ENCODE measurements around the gene PDE6B. TPM values are rescaled to one million over a fixed set of nuclear protein-coding genes. Genes with fewer than 3 reads are reported as not detected.

Gene PDE6B
- total and polyA plus RNA-seq, 12 donors: 0.73 to 6.2 (median 3.6) TPM

- ATAC-seq (peak in 1 of 8 donors; percentile 5), DNase-seq (no peak)
- intact Hi-C loops (cut with DNase I): loop anchor here in 1 of 10 donors (10.0 kb wide), 1 partner anchor 253 kb away; the partner anchor contains the start of genes GAK and TMEM175
Measured at GRCh38 chr4:681736-682451, 56.5 kb downstream of the PDE6B start.

GRCh38 chr4:682490-683172, 57.3 kb downstream of the PDE6B start:
- H3K27me3 ChIP-seq: no peaks in the 10 kb centered on the region
- H3K27ac ChIP-seq: no peak overlapping the region
- TF ChIP-seq CTCF (IDR thresholded peaks at IDR 0.05): no peak
- H3K4me1 ChIP-seq: peaks cover 20 to 41% (median 35%) of the 10 kb centered on the region in 9 donors
- intact Hi-C loops (cut with DNase I): loop anchor here in 1 of 10 donors (10.0 kb wide), 1 partner anchor 252 kb away; the partner anchor contains the start of genes GAK and TMEM175
- 95% methylated on average over 23 of the region's 23 CpGs for WGBS, 2 donors
- DNase-seq (no peak), ATAC-seq (no peak)
- no peaks in the 10 kb centered on the region for H3K9me3 ChIP-seq
- H3K4me3 ChIP-seq: no peak overlapping the region
- peaks cover 0 to 6% (median 0%) of the 10 kb centered on the region in 9 donors for H3K36me3 ChIP-seq

More at GRCh38 chr4:681736-682451, 56.5 kb downstream of the PDE6B start:
- Histone ChIP-seq H3K36me3 (peaks cover 0 to 6% (median 0%) of the 10 kb centered on the region in 9 donors), H3K27ac (no peak overlapping the region), H3K4me3 (no peak overlapping the region), H3K4me1 (peaks cover 13 to 34% (median 27%) of the 10 kb centered on the region in 9 donors), H3K9me3 (no peaks in the 10 kb centered on the region), H3K27me3 (no peaks in the 10 kb centered on the region)
- 85% methylated on average over 54 to 55 of the region's 58 CpGs for WGBS, 2 donors
- TF ChIP-seq CTCF (IDR thresholded peaks at IDR 0.05): no peak

- H3K27ac ChIP-seq: peak overlapping the region in 3 of 10 donors; percentile 22 to 62 (median 39)
- H3K4me3 ChIP-seq: no peak overlapping the region
- H3K27me3 ChIP-seq: no peaks in the 10 kb centered on the region
- no peak for TF ChIP-seq CTCF (IDR thresholded peaks at IDR 0.05)
- ATAC-seq: peak in 3 of 8 donors; percentile 0 to 2 (median 1)
- no peak for DNase-seq
- intact Hi-C loops (cut with DNase I): loop anchor here in 1 of 10 donors (10.0 kb wide), 1 partner anchor 251 kb away; the partner anchor contains the start of genes GAK and TMEM175
- H3K4me1 ChIP-seq: peaks cover 28 to 49% (median 42%) of the 10 kb centered on the region in 9 donors
- WGBS, 2 donors: 81 to 84% methylated on average over 25 of the region's 25 CpGs
- H3K9me3 ChIP-seq: no peaks in the 10 kb centered on the region
- peaks cover 0 to 6% (median 0%) of the 10 kb centered on the region in 9 donors for H3K36me3 ChIP-seq
Measured at GRCh38 chr4:683247-683897, 58.0 kb downstream of the PDE6B start.

Data from heart right ventricle (tissue), 16 donors.